Ishikawa (cell line): ENCODE measurements around the gene PXDN.

Experiments used
- CEBPB ChIP-seq: IDR thresholded peaks from 2 replicates; pipeline ENCODE4 v1.6.1; 2012
- CREB1 ChIP-seq: IDR thresholded peaks from 2 replicates; pipeline ENCODE4 v1.6.1; 2012; ENCODE audit warnings: low read depth
- EGR1 ChIP-seq: IDR thresholded peaks from 2 replicates; pipeline ENCODE4 v1.6.1; 2012
- EP300 ChIP-seq: IDR thresholded peaks from 2 replicates; pipeline ENCODE4 v1.6.1; 2012; ENCODE audit warnings: borderline replicate concordance
- FOXM1 ChIP-seq: IDR thresholded peaks from 2 replicates; pipeline ENCODE4 v1.6.1; 2012; ENCODE audit warnings: low read depth, borderline replicate concordance
- NFIC ChIP-seq: IDR thresholded peaks from 2 replicates; pipeline ENCODE4 v1.6.1; 2012
- RAD21 ChIP-seq: IDR thresholded peaks from 2 replicates; pipeline ENCODE4 v1.6.1; 2012; ENCODE audit warnings: low read depth
- TAF1 ChIP-seq: IDR thresholded peaks from 2 replicates; pipeline ENCODE4 v1.6.1; 2012; ENCODE audit warnings: low read depth, mild to moderate bottlenecking
- TCF12 ChIP-seq: IDR thresholded peaks from 2 replicates; pipeline ENCODE4 v1.6.1; 2012; ENCODE audit warnings: low read depth
- TEAD4 ChIP-seq: IDR thresholded peaks from 2 replicates; pipeline ENCODE4 v1.6.1; 2012
- ZBTB7A ChIP-seq: IDR thresholded peaks from 2 replicates; pipeline ENCODE4 v1.6.1; 2012; ENCODE audit warnings: low read depth
- TF ChIP-seq, protein P1 (sequence below): IDR thresholded peaks from 2 replicates; pipeline ENCODE4 v1.6.1; 2012; ENCODE audit warnings: low read depth, mild to moderate bottlenecking
- TF ChIP-seq, protein P2 (sequence below): IDR thresholded peaks from 2 replicates; pipeline ENCODE4 v1.6.1; 2012
- TF ChIP-seq, protein P3 (sequence below): IDR thresholded peaks from 2 replicates; pipeline ENCODE4 v1.6.1; 2012

DNA sequence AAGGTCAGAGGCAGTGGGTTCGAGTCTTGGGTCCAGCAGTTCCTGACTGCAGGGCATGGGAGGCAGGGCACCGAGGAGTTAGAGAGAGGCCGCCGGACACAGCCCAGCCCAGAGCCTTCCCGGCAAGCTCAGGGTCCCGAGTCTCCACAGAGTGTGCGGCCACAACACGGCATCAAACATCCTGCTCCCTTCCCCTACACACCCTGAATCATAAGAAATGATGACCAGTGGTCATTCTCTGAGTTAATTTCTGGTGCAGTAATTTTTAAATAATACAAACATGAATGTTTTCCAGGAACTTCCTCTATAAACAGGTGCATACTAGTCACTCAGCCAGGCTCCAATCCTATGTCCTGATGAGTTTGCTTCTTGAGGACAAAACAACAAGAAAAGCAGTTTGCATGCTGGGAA, 118.0 kb downstream of the PXDN start:
- TF ChIP-seq TEAD4, result no peak
- TF ChIP-seq, protein P1, sequence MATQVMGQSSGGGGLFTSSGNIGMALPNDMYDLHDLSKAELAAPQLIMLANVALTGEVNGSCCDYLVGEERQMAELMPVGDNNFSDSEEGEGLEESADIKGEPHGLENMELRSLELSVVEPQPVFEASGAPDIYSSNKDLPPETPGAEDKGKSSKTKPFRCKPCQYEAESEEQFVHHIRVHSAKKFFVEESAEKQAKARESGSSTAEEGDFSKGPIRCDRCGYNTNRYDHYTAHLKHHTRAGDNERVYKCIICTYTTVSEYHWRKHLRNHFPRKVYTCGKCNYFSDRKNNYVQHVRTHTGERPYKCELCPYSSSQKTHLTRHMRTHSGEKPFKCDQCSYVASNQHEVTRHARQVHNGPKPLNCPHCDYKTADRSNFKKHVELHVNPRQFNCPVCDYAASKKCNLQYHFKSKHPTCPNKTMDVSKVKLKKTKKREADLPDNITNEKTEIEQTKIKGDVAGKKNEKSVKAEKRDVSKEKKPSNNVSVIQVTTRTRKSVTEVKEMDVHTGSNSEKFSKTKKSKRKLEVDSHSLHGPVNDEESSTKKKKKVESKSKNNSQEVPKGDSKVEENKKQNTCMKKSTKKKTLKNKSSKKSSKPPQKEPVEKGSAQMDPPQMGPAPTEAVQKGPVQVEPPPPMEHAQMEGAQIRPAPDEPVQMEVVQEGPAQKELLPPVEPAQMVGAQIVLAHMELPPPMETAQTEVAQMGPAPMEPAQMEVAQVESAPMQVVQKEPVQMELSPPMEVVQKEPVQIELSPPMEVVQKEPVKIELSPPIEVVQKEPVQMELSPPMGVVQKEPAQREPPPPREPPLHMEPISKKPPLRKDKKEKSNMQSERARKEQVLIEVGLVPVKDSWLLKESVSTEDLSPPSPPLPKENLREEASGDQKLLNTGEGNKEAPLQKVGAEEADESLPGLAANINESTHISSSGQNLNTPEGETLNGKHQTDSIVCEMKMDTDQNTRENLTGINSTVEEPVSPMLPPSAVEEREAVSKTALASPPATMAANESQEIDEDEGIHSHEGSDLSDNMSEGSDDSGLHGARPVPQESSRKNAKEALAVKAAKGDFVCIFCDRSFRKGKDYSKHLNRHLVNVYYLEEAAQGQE, result no peak
- TF ChIP-seq FOXM1, result no peak
- TF ChIP-seq EGR1, result no peak
- TF ChIP-seq EP300, result no peak
- no peak for TF ChIP-seq NFIC
- no peak for TF ChIP-seq RAD21
- TF ChIP-seq TCF12, result no peak
- TF ChIP-seq, protein P2, sequence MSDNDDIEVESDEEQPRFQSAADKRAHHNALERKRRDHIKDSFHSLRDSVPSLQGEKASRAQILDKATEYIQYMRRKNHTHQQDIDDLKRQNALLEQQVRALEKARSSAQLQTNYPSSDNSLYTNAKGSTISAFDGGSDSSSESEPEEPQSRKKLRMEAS, result no peak
- TF ChIP-seq, protein P3, sequence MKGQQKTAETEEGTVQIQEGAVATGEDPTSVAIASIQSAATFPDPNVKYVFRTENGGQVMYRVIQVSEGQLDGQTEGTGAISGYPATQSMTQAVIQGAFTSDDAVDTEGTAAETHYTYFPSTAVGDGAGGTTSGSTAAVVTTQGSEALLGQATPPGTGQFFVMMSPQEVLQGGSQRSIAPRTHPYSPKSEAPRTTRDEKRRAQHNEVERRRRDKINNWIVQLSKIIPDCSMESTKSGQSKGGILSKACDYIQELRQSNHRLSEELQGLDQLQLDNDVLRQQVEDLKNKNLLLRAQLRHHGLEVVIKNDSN, result no peak
- TF ChIP-seq CREB1, result no peak
- no peak for TF ChIP-seq CEBPB
- TF ChIP-seq TAF1, result no peak
- TF ChIP-seq ZBTB7A, result no peak
